ENCODE results near the gene PANK1. TPM values are rescaled to one million over a fixed set of nuclear protein-coding genes. Genes with fewer than 3 reads are reported as not detected.

PANK1 gene
- total RNA-seq, 1 experiment from 2014 or later, result 8.1 TPM

DNA sequence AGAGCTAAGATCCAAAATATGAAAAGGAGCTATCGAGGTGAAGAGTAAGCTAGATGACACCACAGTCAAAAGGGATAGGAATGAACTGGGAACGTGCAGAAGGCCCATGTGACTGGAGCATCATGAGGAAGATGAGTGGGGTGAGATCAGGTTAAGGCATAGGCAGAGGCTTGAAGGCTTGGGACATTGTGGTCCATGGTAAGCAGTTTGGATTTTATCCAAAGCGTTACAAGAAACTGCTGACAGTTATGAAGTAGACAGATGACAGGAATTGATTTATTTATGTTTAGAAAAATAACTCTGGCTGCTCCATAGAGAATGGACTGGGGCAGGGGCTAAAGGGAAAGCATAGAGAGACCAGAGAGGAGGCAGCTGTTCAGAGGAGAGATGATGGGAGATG is 18.1 kb upstream of the PANK1 start:
- POLR2A ChIA-PET (ENCODE audit: unreplicated experiment), result no interaction called here
- no peak for TF ChIP-seq EZH2 (IDR thresholded peaks at IDR 0.05; ENCODE audit: low read depth)
- TF ChIP-seq, protein P1, sequence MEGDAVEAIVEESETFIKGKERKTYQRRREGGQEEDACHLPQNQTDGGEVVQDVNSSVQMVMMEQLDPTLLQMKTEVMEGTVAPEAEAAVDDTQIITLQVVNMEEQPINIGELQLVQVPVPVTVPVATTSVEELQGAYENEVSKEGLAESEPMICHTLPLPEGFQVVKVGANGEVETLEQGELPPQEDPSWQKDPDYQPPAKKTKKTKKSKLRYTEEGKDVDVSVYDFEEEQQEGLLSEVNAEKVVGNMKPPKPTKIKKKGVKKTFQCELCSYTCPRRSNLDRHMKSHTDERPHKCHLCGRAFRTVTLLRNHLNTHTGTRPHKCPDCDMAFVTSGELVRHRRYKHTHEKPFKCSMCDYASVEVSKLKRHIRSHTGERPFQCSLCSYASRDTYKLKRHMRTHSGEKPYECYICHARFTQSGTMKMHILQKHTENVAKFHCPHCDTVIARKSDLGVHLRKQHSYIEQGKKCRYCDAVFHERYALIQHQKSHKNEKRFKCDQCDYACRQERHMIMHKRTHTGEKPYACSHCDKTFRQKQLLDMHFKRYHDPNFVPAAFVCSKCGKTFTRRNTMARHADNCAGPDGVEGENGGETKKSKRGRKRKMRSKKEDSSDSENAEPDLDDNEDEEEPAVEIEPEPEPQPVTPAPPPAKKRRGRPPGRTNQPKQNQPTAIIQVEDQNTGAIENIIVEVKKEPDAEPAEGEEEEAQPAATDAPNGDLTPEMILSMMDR (conservative IDR thresholded peaks at IDR 0.05), result no peak

DNA sequence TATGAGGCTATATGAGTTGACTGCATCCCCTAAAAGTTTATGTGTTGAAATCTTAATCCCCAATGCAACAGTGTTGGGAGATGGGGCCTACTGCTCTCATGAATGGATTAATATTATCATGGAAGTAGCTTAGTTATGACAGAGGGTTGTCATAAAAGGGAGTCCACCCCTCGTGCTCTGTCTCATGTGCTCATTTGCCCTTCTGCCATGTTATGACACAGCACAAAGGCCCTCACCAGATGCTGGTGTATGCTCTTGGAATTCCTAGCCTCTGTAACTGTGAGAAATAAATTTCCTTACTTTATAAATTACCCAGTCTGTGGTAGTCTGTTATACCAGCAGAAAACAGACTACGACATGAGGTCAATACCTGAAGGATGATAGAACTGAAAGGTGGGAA is 17.6 kb upstream of the PANK1 start:
- Histone ChIP-seq H3K4me3 (no peak overlapping the region), H2AFZ (no peak overlapping the region), H3K79me2 (ENCODE audit: low read depth) (no peaks in the 10 kb centered on the region), H3K9me3 (ENCODE audit: insufficient read depth, low read depth) (no peaks in the 10 kb centered on the region), H4K20me1 (ENCODE audit: insufficient read depth) (no peaks in the 10 kb centered on the region), H3K27me3 (ENCODE audit: insufficient read depth, low read depth) (no peaks in the 10 kb centered on the region), H3K9me2 (ENCODE audit: insufficient read depth) (no peaks in the 10 kb centered on the region), H3K4me2 (no peak overlapping the region), H3K36me3 (ENCODE audit: low read depth) (no peaks in the 10 kb centered on the region), H3K27ac (no peak overlapping the region), H3F3A (ENCODE audit: insufficient read depth, low read depth) (no peaks in the 10 kb centered on the region), H3K4me1 (replicated peaks; ENCODE audit: insufficient read depth) (no peaks in the 10 kb centered on the region)
- POLR2A ChIA-PET (ENCODE audit: unreplicated experiment), result no interaction called here
- DNase-seq, result no peak
- intact Hi-C loops (cut with micrococcal nuclease; ENCODE audit: unreplicated experiment), result no loop called here
- CTCF ChIA-PET, result no interaction called here
- TF ChIP-seq, protein P1 (conservative IDR thresholded peaks at IDR 0.05), result no peak
- TF ChIP-seq EZH2 (IDR thresholded peaks at IDR 0.05; ENCODE audit: low read depth), result no peak
- no TSS peak for BruUV-seq (replicated peaks)

More for the DNA sequence above, 18.1 kb upstream of the PANK1 start:
- Histone ChIP-seq H3K79me2 (ENCODE audit: low read depth) (no peaks in the 10 kb centered on the region), H4K20me1 (ENCODE audit: insufficient read depth) (no peaks in the 10 kb centered on the region), H3K36me3 (ENCODE audit: low read depth) (no peaks in the 10 kb centered on the region), H3K27ac (no peak overlapping the region), H2AFZ (no peak overlapping the region), H3F3A (ENCODE audit: insufficient read depth, low read depth) (no peaks in the 10 kb centered on the region), H3K9me2 (ENCODE audit: insufficient read depth) (no peaks in the 10 kb centered on the region), H3K4me1 (replicated peaks; ENCODE audit: insufficient read depth) (no peaks in the 10 kb centered on the region), H3K4me2 (no peak overlapping the region), H3K9me3 (ENCODE audit: insufficient read depth, low read depth) (no peaks in the 10 kb centered on the region), H3K4me3 (no peak overlapping the region), H3K27me3 (ENCODE audit: insufficient read depth, low read depth) (no peaks in the 10 kb centered on the region)
- DNase-seq, result no peak
- CTCF ChIA-PET, result no interaction called here
- intact Hi-C loops (cut with micrococcal nuclease; ENCODE audit: unreplicated experiment), result no loop called here
- no TSS peak for BruUV-seq (replicated peaks)

DNA sequence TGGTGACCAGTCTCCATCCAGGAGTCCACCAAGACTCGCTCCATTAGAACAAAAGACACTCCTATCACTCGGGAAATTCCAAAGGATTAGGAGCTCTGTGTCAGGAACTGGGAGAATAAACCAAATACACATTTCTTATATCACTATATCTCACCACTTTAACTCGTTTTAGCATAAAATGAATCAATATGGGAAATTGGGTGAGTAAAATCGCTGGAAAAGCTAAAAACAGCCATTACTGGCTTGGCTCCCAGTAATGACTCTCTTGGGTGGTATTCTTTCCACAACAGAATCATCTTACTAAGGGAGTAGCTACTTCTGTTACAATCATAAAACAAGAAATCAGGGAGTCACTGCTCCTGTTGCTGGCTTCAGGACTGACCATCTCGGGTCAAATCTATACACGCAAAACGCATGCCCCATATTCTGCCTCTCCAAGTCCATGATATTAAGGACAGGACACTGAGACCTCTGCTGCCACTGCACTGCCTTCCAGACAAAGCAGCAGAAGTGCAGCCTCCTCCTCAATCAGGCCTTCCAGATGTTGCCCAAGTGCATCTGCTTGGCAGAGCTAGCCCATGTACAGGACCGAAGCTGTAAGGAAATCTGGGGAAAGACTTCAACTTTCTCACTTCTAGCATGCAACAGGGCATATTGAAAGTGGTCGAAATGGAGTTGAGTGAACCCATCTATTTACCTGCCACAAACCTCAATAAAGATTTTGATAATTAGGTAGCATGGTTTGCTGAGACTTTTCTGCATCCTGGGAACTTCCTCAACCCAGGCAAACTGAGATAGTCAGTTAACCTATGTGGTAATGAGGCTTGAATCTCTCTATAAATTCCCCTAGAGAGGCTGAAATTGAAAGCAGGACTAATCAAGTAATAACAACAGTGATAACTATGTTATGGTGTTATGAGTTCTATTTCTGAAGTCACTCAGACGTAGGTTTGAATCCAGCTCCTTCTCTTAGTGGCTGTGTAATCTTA is 14.4 kb upstream of the PANK1 start:
- Histone ChIP-seq H3K36me3 (ENCODE audit: low read depth) (no peaks in the 10 kb centered on the region), H3K9me2 (ENCODE audit: insufficient read depth) (no peaks in the 10 kb centered on the region), H4K20me1 (ENCODE audit: insufficient read depth) (no peaks in the 10 kb centered on the region), H2AFZ (no peak overlapping the region), H3K4me3 (no peak overlapping the region), H3K4me2 (no peak overlapping the region), H3K27me3 (ENCODE audit: insufficient read depth, low read depth) (no peaks in the 10 kb centered on the region), H3K9me3 (ENCODE audit: insufficient read depth, low read depth) (no peaks in the 10 kb centered on the region), H3K27ac (no peak overlapping the region), H3K79me2 (ENCODE audit: low read depth) (no peaks in the 10 kb centered on the region), H3K4me1 (replicated peaks; ENCODE audit: insufficient read depth) (no peaks in the 10 kb centered on the region), H3F3A (ENCODE audit: insufficient read depth, low read depth) (no peaks in the 10 kb centered on the region)
- no TSS peak for BruUV-seq (replicated peaks)
- intact Hi-C loops (cut with micrococcal nuclease; ENCODE audit: unreplicated experiment), result no loop called here
- ChIA-PET POLR2A (ENCODE audit: unreplicated experiment) (interaction anchor here (0.8 kb wide), 1 partner anchor 949 kb away, joined by 3 read pairs; no protein-coding TSS in a partner anchor), CTCF (no interaction called here)
- no peak for DNase-seq
- TF ChIP-seq, protein P1 (conservative IDR thresholded peaks at IDR 0.05), result no peak
- TF ChIP-seq EZH2 (IDR thresholded peaks at IDR 0.05; ENCODE audit: low read depth), result no peak

Data from PC-9 (cell line).